Parathyroid adenoma (tissue), 2 donors: ENCODE results near the gene MAN1A1.

Experiments
- H2AFZ ChIP-seq: fragments of 300-600 bp; sonication (generic); one replicate; pipeline ENCODE4 v1.7.0; 2017; ENCODE audit warnings: antibody characterized with exemption, mild to moderate bottlenecking
- H3K27ac ChIP-seq: fragments of 300-600 bp; sonication (generic); one replicate; pipeline ENCODE4 v1.7.0; 2017
- H3K27me3 ChIP-seq: fragments of 300-600 bp; sonication (generic); one replicate; pipeline ENCODE4 v1.7.0; 2017; ENCODE audit warnings: low read length; ENCODE audit not compliant: control insufficient read depth, insufficient read depth
- H3K36me3 ChIP-seq: fragments of 300-600 bp; sonication (generic); one replicate; pipeline ENCODE4 v1.7.0; 2017; ENCODE audit warnings: low read length; ENCODE audit not compliant: control insufficient read depth, insufficient read depth
- H3K4me1 ChIP-seq: fragments of 300-600 bp; sonication (generic); one replicate; pipeline ENCODE4 v1.7.0; 2017; ENCODE audit warnings: control low read depth
- H3K4me2 ChIP-seq: fragments of 300-600 bp; sonication (generic); one replicate; pipeline ENCODE4 v1.7.0; 2017; ENCODE audit warnings: low read length
- H3K4me3 ChIP-seq: fragments of 300-600 bp; sonication (generic); one replicate; pipeline ENCODE4 v1.7.0; 2017; ENCODE audit warnings: low read depth, low read length
- H3K79me2 ChIP-seq: fragments of 300-600 bp; sonication (generic); one replicate; pipeline ENCODE4 v1.7.0; 2017; ENCODE audit warnings: control low read depth
- H3K9ac ChIP-seq: fragments of 300-600 bp; sonication (generic); one replicate; pipeline ENCODE4 v1.7.0; 2017; ENCODE audit warnings: mild to moderate bottlenecking
- H3K9me3 ChIP-seq: fragments of 300-600 bp; sonication (generic); one replicate; pipeline ENCODE4 v1.7.0; 2017; ENCODE audit warnings: low read length; ENCODE audit not compliant: control insufficient read depth
- TF ChIP-seq, protein P1 (sequence below): fragments of 300-600 bp; sonication (generic); IDR thresholded peaks from one replicate; pipeline ENCODE4 v1.7.0; 2017; ENCODE audit warnings: antibody characterized with exemption, mild to moderate bottlenecking
- donor health status: primary hyperparathyroidism.

The MAN1A1 gene

GRCh38 chr6:119290306-119290705 lies 59.3 kb downstream of the MAN1A1 start:
- Histone ChIP-seq H3K4me3 (no peak overlapping the region), H3K4me1 (no peaks in the 10 kb centered on the region), H3K79me2 (no peaks in the 10 kb centered on the region), H3K9ac (no peak overlapping the region), H3K27ac (no peak overlapping the region), H3K9me3 (no peaks in the 10 kb centered on the region), H3K4me2 (no peak overlapping the region), H3K27me3 (no peaks in the 10 kb centered on the region), H3K36me3 (no peaks in the 10 kb centered on the region), H2AFZ (no peak overlapping the region)
- TF ChIP-seq, protein P1, sequence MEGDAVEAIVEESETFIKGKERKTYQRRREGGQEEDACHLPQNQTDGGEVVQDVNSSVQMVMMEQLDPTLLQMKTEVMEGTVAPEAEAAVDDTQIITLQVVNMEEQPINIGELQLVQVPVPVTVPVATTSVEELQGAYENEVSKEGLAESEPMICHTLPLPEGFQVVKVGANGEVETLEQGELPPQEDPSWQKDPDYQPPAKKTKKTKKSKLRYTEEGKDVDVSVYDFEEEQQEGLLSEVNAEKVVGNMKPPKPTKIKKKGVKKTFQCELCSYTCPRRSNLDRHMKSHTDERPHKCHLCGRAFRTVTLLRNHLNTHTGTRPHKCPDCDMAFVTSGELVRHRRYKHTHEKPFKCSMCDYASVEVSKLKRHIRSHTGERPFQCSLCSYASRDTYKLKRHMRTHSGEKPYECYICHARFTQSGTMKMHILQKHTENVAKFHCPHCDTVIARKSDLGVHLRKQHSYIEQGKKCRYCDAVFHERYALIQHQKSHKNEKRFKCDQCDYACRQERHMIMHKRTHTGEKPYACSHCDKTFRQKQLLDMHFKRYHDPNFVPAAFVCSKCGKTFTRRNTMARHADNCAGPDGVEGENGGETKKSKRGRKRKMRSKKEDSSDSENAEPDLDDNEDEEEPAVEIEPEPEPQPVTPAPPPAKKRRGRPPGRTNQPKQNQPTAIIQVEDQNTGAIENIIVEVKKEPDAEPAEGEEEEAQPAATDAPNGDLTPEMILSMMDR: no peak

DNA sequence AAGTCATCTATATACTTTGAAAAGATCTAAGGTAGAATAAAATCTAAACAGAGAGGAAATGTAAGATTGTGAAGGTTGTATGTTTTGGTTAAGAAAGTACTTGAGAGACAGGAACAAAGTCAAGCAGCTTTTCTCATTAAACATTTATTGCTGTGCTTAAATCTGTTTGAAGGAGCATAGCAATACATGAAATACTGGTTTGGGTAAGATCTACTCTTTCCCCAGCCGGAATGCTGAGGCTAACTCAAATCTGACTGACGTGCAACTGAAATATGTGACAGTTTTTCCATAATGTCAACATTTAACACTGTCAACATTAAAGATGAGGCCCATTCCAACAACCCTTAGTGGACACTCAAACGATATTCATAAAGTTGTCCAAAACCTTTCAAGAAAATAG lies 59.9 kb downstream of the MAN1A1 start:
- H2AFZ ChIP-seq: no peak overlapping the region
- no peaks in the 10 kb centered on the region for H3K79me2 ChIP-seq
- no peaks in the 10 kb centered on the region for H3K27me3 ChIP-seq
- no peaks in the 10 kb centered on the region for H3K36me3 ChIP-seq
- no peak overlapping the region for H3K4me3 ChIP-seq
- no peaks in the 10 kb centered on the region for H3K4me1 ChIP-seq
- no peak overlapping the region for H3K27ac ChIP-seq
- TF ChIP-seq, protein P1: no peak
- no peak overlapping the region for H3K9ac ChIP-seq
- H3K4me2 ChIP-seq: no peak overlapping the region
- H3K9me3 ChIP-seq: no peaks in the 10 kb centered on the region

DNA sequence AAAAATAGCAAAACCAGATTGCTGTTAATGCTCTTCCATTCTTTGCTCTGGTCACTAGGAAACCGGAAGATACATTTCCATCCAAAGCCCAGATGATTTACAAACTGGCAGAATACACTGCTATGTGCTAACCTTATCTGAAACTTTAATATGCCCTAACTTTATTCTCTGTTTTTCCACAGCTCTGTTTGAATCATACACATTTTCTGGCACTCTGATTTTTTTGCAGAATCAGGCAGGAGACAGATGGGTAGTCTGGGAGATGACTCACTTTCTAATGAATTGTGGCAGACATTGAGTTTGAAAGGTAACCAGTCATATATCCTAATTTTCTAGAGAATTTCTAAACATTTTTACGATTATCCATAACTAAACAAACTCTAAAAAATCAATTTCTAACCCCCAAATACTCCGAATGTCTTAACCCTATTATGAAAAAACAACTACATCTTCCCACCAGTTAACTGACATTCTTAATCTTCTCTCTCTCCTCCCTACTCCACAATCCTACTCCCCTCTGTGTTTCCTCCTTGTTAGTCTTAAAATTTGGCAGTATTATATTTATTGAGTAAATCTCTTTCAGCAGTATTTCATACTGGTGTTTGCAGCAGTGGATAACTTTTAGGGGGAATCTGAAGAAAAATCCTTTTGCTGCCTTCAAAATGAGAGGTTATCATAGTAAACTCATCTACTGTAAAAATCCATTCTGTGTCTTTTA lies 63.5 kb downstream of the MAN1A1 start:
- Histone ChIP-seq H3K4me2 (no peak overlapping the region), H3K9ac (no peak overlapping the region), H2AFZ (no peak overlapping the region), H3K4me1 (peaks cover 5% of the 10 kb centered on the region), H3K36me3 (no peaks in the 10 kb centered on the region), H3K9me3 (no peaks in the 10 kb centered on the region), H3K27me3 (no peaks in the 10 kb centered on the region), H3K4me3 (no peak overlapping the region), H3K79me2 (no peaks in the 10 kb centered on the region), H3K27ac (no peak overlapping the region)
- TF ChIP-seq, protein P1: no peak

DNA sequence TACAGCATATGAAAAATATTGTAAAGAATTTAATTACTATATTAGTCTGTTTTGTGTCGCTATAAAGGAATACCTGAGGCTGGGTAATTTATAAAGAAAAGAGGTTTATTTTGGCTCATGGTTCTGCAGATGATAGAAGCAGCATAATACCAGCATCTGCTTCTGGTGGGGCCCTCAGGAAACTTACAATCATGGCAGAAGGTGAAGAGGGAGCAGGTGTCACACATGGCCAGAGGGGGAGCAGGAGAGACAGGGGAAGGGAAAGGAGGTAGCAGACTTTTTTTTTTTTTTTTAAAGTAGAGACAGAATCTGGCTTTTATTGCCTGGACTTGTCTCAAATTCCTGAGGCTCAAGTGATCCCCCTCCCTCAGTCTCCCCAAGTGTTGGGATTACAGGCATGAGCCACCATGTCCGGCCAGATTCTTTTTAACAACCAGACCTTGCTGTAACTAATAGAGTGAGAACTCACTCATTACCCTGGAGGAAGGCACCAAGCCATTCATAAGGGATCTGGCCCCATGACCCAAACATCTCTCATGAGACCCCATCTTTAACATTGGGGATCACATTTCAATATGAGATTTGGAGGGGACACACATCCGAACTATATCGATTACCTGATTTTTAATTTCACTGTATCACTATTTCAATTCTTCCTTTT lies 64.6 kb downstream of the MAN1A1 start:
- H3K36me3 ChIP-seq: no peaks in the 10 kb centered on the region
- H3K4me2 ChIP-seq: no peak overlapping the region
- H3K9me3 ChIP-seq: no peaks in the 10 kb centered on the region
- H3K4me3 ChIP-seq: no peak overlapping the region
- H3K9ac ChIP-seq: no peak overlapping the region
- no peak overlapping the region for H3K27ac ChIP-seq
- H2AFZ ChIP-seq: no peak overlapping the region
- no peaks in the 10 kb centered on the region for H3K79me2 ChIP-seq
- peaks cover 5% of the 10 kb centered on the region for H3K4me1 ChIP-seq
- TF ChIP-seq, protein P1: no peak
- no peaks in the 10 kb centered on the region for H3K27me3 ChIP-seq
